HFF-Myc (cell line): Measurements from ENCODE around the gene C10orf71.

Source experiments
- DNase-seq: peaks from one replicate; pipeline ENCODE4 v3.0.0-alpha.2; 2011; ENCODE audit warnings: low read depth; ENCODE audit errors: extremely low read depth
- H3K4me3 ChIP-seq: replicated peaks from 2 replicates; pipeline ENCODE4 v1.5.1; 2011; ENCODE audit warnings: low read depth, mild to moderate bottlenecking, control low read depth, low read length
- TF ChIP-seq, protein P1 (sequence below): IDR thresholded peaks from 2 replicates; pipeline ENCODE4 v1.5.1; 2012; ENCODE audit warnings: mild to moderate bottlenecking, low read depth, low read length, control low read depth; ENCODE audit errors: missing control alignments

The C10orf71 gene

DNA sequence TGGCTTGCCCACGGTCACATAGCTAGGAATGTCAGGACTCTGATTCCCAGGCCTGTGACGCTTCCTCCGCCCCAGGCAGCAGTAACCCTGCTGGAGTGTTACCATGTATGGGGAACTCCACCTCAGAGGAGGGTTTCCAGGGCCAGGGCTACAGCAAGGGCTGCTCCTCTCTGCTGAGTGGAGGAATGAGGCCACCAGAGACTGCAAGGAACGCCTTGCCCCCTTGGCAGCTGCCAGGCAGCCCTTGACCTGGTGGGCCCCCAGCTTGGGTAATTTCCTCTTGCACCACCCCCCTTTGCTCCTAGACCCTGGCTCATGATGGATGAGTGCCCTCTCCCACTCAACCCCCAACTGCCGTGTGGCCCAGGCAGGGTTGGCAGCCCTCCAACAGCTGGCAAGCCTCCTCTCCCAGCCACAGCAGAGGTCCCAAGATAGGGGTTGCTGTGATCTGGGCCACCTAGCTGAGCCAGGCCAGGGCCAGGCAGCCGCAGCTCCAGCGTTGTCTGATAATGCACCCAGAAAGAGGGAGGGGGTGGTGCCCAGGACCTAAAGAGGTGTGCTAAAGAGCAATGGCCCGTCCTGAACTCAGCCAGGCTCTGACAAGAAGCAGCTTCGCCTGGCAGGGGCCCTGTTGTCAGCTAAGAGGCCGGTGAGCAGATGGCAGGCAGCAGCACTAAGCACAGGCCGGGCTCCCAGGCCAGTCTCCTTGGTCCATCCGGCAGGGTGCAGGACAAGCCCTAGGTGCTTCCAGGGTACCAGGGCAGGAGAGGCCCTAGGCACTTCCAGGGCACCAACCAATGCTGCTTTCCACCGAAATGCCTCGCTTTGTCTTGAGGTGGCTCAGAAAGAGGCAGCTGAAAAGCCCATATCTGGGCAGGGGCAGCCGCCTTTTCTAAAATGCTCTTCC lies 61.6 kb downstream of the C10orf71 start:
- no peak for DNase-seq
- no peak overlapping the region for H3K4me3 ChIP-seq
- TF ChIP-seq, protein P1, sequence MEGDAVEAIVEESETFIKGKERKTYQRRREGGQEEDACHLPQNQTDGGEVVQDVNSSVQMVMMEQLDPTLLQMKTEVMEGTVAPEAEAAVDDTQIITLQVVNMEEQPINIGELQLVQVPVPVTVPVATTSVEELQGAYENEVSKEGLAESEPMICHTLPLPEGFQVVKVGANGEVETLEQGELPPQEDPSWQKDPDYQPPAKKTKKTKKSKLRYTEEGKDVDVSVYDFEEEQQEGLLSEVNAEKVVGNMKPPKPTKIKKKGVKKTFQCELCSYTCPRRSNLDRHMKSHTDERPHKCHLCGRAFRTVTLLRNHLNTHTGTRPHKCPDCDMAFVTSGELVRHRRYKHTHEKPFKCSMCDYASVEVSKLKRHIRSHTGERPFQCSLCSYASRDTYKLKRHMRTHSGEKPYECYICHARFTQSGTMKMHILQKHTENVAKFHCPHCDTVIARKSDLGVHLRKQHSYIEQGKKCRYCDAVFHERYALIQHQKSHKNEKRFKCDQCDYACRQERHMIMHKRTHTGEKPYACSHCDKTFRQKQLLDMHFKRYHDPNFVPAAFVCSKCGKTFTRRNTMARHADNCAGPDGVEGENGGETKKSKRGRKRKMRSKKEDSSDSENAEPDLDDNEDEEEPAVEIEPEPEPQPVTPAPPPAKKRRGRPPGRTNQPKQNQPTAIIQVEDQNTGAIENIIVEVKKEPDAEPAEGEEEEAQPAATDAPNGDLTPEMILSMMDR = no peak

DNA sequence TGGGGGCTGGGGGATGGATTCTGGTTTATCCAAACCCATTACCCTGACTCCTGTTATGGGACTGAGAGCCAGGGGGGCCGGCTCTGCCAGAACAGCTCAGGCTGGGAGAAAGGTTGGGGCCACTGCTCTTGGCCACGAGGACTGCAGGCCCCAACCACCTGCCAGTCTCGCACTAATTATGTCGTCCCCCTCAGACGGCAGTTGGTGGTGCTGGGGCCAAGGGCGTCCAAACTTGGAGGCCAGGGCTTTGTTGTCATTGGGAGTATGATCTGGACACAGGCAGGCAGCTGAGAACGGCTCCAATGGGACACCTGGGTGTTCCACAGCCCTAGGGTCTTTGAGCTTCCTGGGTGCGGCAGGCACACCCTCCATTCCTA lies 62.2 kb downstream of the C10orf71 start:
- DNase-seq = no peak
- TF ChIP-seq, protein P1 = no peak
- no peak overlapping the region for H3K4me3 ChIP-seq

DNA sequence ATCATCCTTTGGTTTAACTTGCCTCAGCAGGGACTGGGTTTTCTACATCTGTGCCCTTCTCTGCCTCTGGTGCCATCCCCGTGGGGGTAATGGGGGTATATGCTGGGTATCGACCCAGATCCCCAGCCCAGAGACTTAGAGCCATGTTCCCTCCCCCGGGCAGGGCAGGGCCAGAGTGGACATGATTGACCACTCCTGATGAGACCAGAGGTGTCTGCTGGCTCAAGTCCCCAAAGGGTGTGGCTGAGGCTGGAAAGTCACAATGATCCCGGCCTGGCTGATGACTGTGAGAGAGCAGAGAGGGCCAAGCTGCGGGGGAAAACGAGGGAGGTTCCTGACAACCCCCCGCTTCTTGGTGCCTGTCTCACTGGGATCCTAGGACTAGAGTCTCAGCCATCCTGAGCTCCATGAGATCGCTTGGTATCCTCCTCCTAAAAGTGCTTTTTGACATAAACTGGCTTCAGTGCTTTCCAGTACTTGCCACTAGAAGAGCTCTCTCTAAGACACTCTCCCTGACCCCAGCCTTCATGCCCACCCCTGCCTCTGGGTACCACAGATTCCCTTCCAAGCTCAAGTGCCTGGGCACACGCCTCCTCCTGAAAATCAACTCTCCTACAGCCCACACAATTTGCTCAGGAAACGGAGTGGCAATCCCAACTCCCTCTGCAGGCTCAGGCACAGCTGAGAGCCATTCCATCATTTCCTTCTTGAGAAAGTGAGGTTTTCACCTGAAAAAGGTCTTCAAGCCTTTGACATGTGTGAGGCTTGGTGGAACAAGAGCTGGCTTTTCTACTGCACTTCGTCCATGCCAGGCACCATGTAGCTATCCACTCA lies 63.0 kb downstream of the C10orf71 start:
- TF ChIP-seq, protein P1 = no peak
- DNase-seq = no peak
- no peak overlapping the region for H3K4me3 ChIP-seq

DNA sequence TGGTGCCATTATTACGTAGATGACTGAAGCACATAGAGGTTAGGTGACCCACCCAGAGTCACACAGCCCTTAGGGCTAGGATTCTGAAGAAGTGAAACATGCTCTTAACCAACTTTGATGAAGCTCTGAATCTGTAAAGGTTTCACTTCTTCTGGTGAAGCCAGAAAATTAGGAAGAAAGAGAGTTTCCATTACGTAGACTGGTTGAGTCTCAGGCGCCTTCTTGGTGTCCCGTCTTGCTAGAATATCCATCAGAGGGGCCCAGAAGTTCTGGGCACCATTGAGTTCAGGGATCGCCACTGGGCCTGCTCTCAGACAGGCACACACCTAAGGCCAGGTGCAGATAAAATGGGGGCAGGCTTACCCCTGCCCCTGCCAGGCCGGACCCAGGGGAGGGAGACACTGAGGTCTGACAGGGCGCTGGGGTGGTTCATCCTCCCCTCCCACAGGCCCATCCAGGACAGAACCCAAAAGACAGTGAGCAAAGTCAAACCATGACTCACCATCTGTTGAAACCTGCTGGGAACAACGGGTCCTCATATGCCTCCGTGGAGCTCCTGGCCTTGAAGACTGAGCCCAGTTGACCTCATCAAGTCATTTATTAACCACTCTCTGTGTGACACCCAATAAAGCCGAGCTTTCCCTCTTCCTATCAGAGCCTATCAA lies 63.8 kb downstream of the C10orf71 start:
- no peak for DNase-seq
- TF ChIP-seq, protein P1 = no peak
- no peak overlapping the region for H3K4me3 ChIP-seq

DNA sequence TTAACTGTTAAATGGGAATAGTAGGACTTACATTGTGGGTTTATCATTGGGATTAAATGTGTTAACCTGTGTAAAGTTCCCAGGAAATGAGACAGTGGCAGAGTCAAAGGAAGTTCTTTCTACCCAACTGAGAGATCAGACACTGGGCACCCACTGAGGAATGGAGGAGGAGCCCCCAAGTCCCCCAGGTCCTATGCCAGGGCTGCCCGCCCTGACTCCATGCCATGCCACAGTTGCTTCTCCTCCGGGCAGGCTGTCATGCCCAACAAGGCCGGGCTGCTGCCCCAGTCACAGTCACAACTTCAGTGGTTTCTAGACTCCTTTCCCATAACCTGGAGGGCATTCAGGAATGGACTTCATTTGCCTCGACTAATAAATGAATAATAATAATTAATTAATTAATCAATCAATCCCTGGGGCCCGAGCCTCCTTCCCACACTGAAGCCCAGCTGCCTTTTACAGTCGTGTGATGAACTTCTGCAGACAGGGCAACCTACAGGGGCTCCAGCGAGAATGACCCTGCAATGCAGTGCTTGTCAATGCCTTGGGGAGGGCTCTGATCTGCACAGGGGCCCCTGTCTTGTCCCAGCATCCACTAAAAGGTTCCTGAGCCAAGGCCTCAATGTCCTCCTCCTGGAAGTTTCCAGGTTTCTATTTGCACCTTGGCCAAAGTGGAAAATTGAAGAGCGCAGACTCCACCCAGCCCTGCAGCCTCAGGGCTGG lies 64.5 kb downstream of the C10orf71 start:
- no peak for DNase-seq
- no peak overlapping the region for H3K4me3 ChIP-seq
- TF ChIP-seq, protein P1 = no peak

DNA sequence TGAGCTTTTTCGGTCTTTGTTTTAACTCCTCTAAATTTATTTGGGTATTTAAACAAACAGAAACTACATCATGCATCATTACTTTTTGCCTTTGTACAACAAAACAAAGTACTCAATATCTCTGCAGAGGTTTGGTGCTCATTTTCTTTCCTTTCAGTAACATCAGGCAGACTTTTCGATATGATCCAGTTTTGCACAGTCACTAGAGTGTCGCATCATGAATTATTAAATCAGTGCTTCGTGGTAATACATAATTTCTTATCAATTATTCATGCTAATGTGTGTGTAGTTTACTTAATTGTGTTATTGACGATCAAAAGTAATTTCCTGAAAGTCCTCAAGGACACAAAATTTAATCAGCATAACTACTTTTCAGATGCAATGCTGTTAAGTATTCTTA lies 65.1 kb downstream of the C10orf71 start:
- TF ChIP-seq, protein P1 = no peak
- DNase-seq = no peak
- H3K4me3 ChIP-seq = no peak overlapping the region
